Vagina (tissue), 2 donors: Measurements from ENCODE around the gene LTBR.

ENCODE experiments used
- CTCF ChIP-seq, 3 experiments: fragments of 450-650 bp in 2 of 3; fragments of 200-600 bp in 1 of 3; sonication (generic) in 1 of 3; IDR thresholded peaks; one replicate each; pipeline ENCODE4 v1.5.1; 2017 to 2019; ENCODE audit warnings: antibody characterized with exemption in 3 of 3, mild to moderate bottlenecking in 2 of 3, moderate library complexity in 2 of 3
- POLR2A ChIP-seq, 2 donors: fragments of 450-650 bp; IDR thresholded peaks; one replicate each; pipeline ENCODE4 v1.6.1; 2017; ENCODE audit warnings: antibody characterized with exemption in 2 of 2, mild to moderate bottlenecking in 2 of 2, moderate library complexity in 2 of 2

- TF ChIP-seq CTCF (IDR thresholded peaks at IDR 0.05) (no peak), POLR2A (IDR thresholded peaks at IDR 0.05) (no peak)
Observed at GRCh38 chr12:6374028-6374785, 9.8 kb upstream of the LTBR start.
